ENCODE data around the gene NADSYN1. TPM values are rescaled to one million over a fixed set of nuclear protein-coding genes. Genes with fewer than 3 reads are reported as not detected.

Gene NADSYN1
- total RNA-seq, 4 donors from 2014 or later: 54.2 to 85.9 (median 70.0) TPM

DNA sequence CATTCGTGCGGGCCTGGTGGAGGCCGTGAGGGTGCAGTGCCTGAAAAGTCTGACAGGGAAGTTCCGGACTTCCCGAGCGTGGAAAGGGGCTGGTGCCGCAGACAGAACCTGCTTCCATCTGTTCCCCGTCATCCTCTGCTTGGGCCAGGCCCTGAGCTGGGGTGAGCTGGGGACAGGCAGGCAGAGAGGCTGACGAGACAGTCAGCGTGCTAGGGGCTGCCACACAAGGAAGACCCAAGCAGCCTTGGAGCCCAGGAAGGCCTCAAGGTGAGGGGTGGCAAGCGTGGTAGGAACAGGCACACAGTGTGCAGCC is 25.5 kb downstream of the NADSYN1 start:
- WGBS, 2 donors: 95 to 98% methylated on average over 11 of the region's 11 CpGs
- H3K27me3 ChIP-seq: no peaks in the 10 kb centered on the region
- no peak for TF ChIP-seq POLR2A (IDR thresholded peaks at IDR 0.05)
- TF ChIP-seq EP300 (IDR thresholded peaks at IDR 0.05): no peak
- no peak for TF ChIP-seq CTCF (IDR thresholded peaks at IDR 0.05)
- no peaks in the 10 kb centered on the region for H3K4me1 ChIP-seq
- no peaks in the 10 kb centered on the region for H3K9me3 ChIP-seq
- H3K36me3 ChIP-seq: peaks cover 2 to 100% (median 51%) of the 10 kb centered on the region in 3 donors
- no peak overlapping the region for H3K27ac ChIP-seq
- H3K4me3 ChIP-seq: no peak overlapping the region
- DNase-seq (ENCODE audit: low spot score in 2 of 2): no peak

DNA sequence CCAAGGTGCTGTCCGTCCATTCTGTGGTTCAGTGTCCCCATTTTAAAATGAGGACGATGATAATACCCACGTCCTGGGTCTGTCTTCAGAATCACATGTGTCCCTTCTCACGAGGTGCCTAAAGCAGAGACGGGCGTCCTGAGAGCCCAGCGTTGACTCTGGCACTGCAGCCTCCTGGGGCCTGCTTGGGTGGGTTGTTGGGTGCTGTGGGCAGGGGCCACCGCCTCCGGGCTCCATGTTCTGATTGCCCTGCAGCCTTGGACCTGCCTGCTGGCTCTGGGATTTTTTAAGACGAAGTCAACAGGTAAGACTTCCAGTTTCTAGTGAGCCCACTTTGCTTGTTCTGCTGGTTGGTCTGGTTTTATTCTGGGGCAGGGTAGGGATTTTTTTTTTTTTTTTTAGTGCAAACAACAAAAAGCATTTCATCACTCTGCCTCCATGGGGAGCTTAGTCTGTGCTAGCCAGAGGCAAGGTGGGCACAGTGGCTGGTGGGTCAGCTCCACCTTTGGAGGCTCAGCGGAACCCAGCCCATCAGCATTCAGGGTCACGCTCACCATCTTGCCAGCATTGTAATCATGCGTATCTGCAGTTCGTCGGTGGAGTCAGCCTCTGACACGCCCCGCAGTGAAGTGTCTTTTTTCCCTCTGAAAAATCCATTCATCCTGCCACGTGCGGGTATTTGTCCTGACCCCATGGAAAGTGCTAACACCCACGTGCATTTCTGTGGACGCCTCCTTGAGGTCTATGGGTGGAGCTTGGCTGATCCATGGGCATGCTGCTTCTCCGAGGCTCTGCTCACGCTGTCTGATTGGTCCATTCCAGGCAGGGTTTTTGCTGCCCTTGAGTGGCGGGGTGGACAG is 28.3 kb downstream of the NADSYN1 start:
- Histone ChIP-seq H3K36me3 (peaks cover 4 to 100% (median 44%) of the 10 kb centered on the region in 3 donors), H3K4me3 (no peak overlapping the region), H3K4me1 (no peaks in the 10 kb centered on the region), H3K27me3 (no peaks in the 10 kb centered on the region), H3K9me3 (no peaks in the 10 kb centered on the region), H3K27ac (no peak overlapping the region)
- 86% methylated on average over 20 to 24 of the region's 24 CpGs for WGBS, 2 donors
- DNase-seq (ENCODE audit: low spot score in 2 of 2): no peak
- TF ChIP-seq CTCF (IDR thresholded peaks at IDR 0.05): no peak
- no peak for TF ChIP-seq POLR2A (IDR thresholded peaks at IDR 0.05)
- no peak for TF ChIP-seq EP300 (IDR thresholded peaks at IDR 0.05)

- Histone ChIP-seq H3K27me3 (no peaks in the 10 kb centered on the region), H3K36me3 (peaks cover 4 to 100% (median 38%) of the 10 kb centered on the region in 3 donors), H3K9me3 (no peaks in the 10 kb centered on the region), H3K27ac (no peak overlapping the region), H3K4me1 (no peaks in the 10 kb centered on the region), H3K4me3 (no peak overlapping the region)
- TF ChIP-seq EP300 (IDR thresholded peaks at IDR 0.05) (no peak), CTCF (IDR thresholded peaks at IDR 0.05) (no peak), POLR2A (IDR thresholded peaks at IDR 0.05) (no peak)
- 93 to 97% methylated on average over 11 to 12 of the region's 18 CpGs for WGBS, 2 donors
- no peak for DNase-seq (ENCODE audit: low spot score in 2 of 2)
These were observed 29.2 kb downstream of the NADSYN1 start for GRCh38 chr11:71482216-71482615.

DNA sequence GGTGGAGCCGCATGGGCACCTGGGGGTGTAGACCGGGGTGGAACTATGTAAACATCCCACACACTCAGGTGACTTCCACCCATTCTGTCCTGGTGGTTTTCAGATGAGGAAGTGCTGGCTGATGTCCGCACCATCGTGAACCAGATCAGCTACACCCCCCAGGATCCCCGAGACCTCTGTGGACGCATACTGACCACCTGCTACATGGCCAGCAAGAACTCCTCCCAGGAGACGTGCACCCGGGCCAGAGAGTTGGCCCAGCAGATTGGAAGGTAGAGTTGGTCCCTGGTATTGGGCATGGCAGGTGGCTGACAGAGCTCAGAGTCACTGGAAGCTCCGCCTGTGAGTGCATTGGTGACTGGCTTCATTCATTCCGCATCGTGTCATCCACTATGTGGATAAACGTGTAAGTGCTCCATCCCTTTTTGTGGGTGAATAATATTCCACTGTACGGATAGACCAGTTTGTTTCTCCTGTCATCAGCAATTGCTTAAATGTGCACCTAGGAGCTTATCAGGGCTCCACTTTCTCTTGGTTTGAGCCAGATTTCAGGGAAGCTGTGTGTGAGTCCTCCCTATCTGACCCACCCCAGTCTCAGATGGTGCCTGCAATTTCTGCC is 29.9 kb downstream of the NADSYN1 start:
- Histone ChIP-seq H3K9me3 (no peaks in the 10 kb centered on the region), H3K4me3 (no peak overlapping the region), H3K36me3 (peaks cover 4 to 99% (median 32%) of the 10 kb centered on the region in 3 donors), H3K4me1 (no peaks in the 10 kb centered on the region), H3K27ac (no peak overlapping the region), H3K27me3 (no peaks in the 10 kb centered on the region)
- WGBS, 2 donors: 90 to 95% methylated on average over 9 to 13 of the region's 13 CpGs
- TF ChIP-seq CTCF (IDR thresholded peaks at IDR 0.05) (no peak), EP300 (IDR thresholded peaks at IDR 0.05) (no peak), POLR2A (IDR thresholded peaks at IDR 0.05) (no peak)
- no peak for DNase-seq (ENCODE audit: low spot score in 2 of 2)

DNA sequence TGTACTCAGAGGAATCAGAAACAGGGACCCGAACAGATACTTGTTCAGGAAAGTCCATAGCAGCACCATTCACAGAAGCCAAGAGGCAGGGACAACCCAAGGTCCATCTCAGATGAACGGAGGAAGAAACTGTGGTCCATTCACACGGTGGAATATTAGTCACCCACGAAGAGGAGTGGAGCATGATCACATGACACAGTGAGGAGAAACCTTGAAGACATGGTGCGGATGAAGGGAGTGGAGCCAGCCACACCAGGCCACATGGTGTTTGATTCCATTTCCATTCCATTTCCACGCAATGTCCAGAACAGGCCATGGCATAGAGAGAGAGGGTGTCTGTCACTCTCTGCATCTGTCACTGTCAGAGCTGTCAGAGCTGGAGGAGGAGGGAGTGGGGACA is 30.7 kb downstream of the NADSYN1 start:
- H3K4me3 ChIP-seq: no peak overlapping the region
- 89 to 95% methylated on average over 6 of the region's 6 CpGs for WGBS, 2 donors
- H3K9me3 ChIP-seq: no peaks in the 10 kb centered on the region
- peaks cover 0 to 4% (median 0%) of the 10 kb centered on the region in 4 donors for H3K4me1 ChIP-seq
- no peak overlapping the region for H3K27ac ChIP-seq
- H3K27me3 ChIP-seq: no peaks in the 10 kb centered on the region
- H3K36me3 ChIP-seq: peaks cover 4 to 99% (median 26%) of the 10 kb centered on the region in 3 donors
- no peak for DNase-seq (ENCODE audit: low spot score in 2 of 2)
- TF ChIP-seq EP300 (IDR thresholded peaks at IDR 0.05) (no peak), CTCF (IDR thresholded peaks at IDR 0.05) (no peak), POLR2A (IDR thresholded peaks at IDR 0.05) (no peak)

Measured in tibial nerve (tissue), 4 donors.